HepG2 (cell line): ENCODE data around the gene TUNAR.

Experiments used
- ATF3 ChIP-seq: sonication (generic); formaldehyde crosslinking; IDR thresholded peaks from 2 replicates; pipeline ENCODE4 v1.4.0; 2020; ENCODE audit warnings: missing genetic modification reagents
- CTCF ChIP-seq: sonication (generic); formaldehyde crosslinking; IDR thresholded peaks from 2 replicates; pipeline ENCODE4 v1.5.0; 2020; ENCODE audit warnings: mild to moderate bottlenecking, missing genetic modification reagents, moderate library complexity
- HINFP ChIP-seq: sonication (generic); formaldehyde crosslinking; IDR thresholded peaks from 2 replicates; pipeline ENCODE4 v1.4.0; 2020; ENCODE audit warnings: low read depth, mild to moderate bottlenecking, missing genetic modification reagents
- IKZF1 ChIP-seq: fragments of 450-650 bp; IDR thresholded peaks from 2 replicates; pipeline ENCODE4 v1.7.1; 2016
- MLLT10 ChIP-seq: sonication (generic); formaldehyde crosslinking; IDR thresholded peaks from 2 replicates; pipeline ENCODE4 v1.4.0; 2020; ENCODE audit warnings: missing genetic modification reagents
- NFYC ChIP-seq: IDR thresholded peaks from 2 replicates; pipeline ENCODE4 v1.6.1; 2016; ENCODE audit warnings: missing genetic modification reagents, missing compliant biosample characterization
- PHF5A ChIP-seq: IDR thresholded peaks from one replicate; pipeline ENCODE4 v1.6.1; 2018; ENCODE audit warnings: low read depth, missing genetic modification reagents; ENCODE audit not compliant: unreplicated experiment
- PRDM10 ChIP-seq: sonication (generic); formaldehyde crosslinking; IDR thresholded peaks from 2 replicates; pipeline ENCODE4 v1.4.0; 2020; ENCODE audit warnings: low read depth, missing genetic modification reagents
- TERF1 ChIP-seq: sonication (generic); formaldehyde crosslinking; IDR thresholded peaks from 2 replicates; pipeline ENCODE4 v1.8.0; 2022; ENCODE audit warnings: mild to moderate bottlenecking, missing genetic modification reagents, moderate library complexity
- THRA ChIP-seq: sonication (generic); formaldehyde crosslinking; IDR thresholded peaks from 2 replicates; pipeline ENCODE4 v1.4.0; 2020; ENCODE audit warnings: missing genetic modification reagents, borderline replicate concordance
- ZNF180 ChIP-seq: sonication (generic); formaldehyde crosslinking; IDR thresholded peaks from 2 replicates; pipeline ENCODE4 v1.4.0; 2020; ENCODE audit warnings: low read depth, missing genetic modification reagents, borderline replicate concordance
- ZNF891 ChIP-seq: sonication (generic); formaldehyde crosslinking; IDR thresholded peaks from 2 replicates; pipeline ENCODE4 v1.5.0; 2020; ENCODE audit warnings: mild to moderate bottlenecking, missing genetic modification reagents
- ZSCAN5A ChIP-seq: sonication (generic); formaldehyde crosslinking; IDR thresholded peaks from 2 replicates; pipeline ENCODE4 v1.8.0; 2022; ENCODE audit warnings: mild to moderate bottlenecking, missing genetic modification reagents, borderline replicate concordance

- no peak for TF ChIP-seq NFYC (CRISPR knock-in tag)
- TF ChIP-seq MLLT10 (CRISPR knock-in tag) = no peak
- TF ChIP-seq ZNF180 (CRISPR knock-in tag) = no peak
- TF ChIP-seq ATF3 (CRISPR knock-in tag) = no peak
- TF ChIP-seq IKZF1 = no peak
- no peak for TF ChIP-seq CTCF
- no peak for TF ChIP-seq TERF1
- no peak for TF ChIP-seq ZNF891 (CRISPR knock-in tag)
- no peak for TF ChIP-seq HINFP (CRISPR knock-in tag)
- no peak for TF ChIP-seq ZSCAN5A (CRISPR knock-in tag)
- no peak for TF ChIP-seq THRA
- TF ChIP-seq PHF5A = no peak
- no peak for TF ChIP-seq PRDM10
Observed at GRCh38 chr14:95828649-95829265, 47.9 kb upstream of the TUNAR start.
